Left lung (tissue), 10 donors: ENCODE data around the gene ARHGEF28. TPM values are rescaled to one million over a fixed set of nuclear protein-coding genes. Genes with fewer than 3 reads are reported as not detected.
A peak's percentile ranks its signal among the peaks of the same experiment; 100 is the strongest.

Experiments used
- ATAC-seq: fragments of 200-7000 bp; cut with Tn5 transposase; one replicate; pipeline ENCODE4 v1.9.1; 2020; ENCODE audit warnings: moderate library complexity
- DNase-seq, 4 donors: peaks; one replicate each; pipeline ENCODE4 v3.0.0-alpha.2; 2013 to 2020
- H3K27ac ChIP-seq, 2 donors: fragments of 200-600 bp; sonication (generic) in 1 of 2; one replicate each; pipeline versions ENCODE4 v1.5.0 to v1.8.0; 2020 to 2021
- H3K27me3 ChIP-seq, 2 donors: fragments of 200-600 bp; sonication (generic) in 1 of 2; one replicate each; pipeline versions ENCODE4 v1.5.0 to v1.8.0; 2020 to 2021
- H3K36me3 ChIP-seq, 2 donors: fragments of 200-600 bp; sonication (generic) in 1 of 2; one replicate each; pipeline versions ENCODE4 v1.5.0 to v1.8.0; 2020 to 2021
- H3K4me1 ChIP-seq, 2 donors: fragments of 200-600 bp; one replicate each; pipeline ENCODE4 v1.8.0; 2021
- H3K4me3 ChIP-seq, 2 donors: fragments of 200-600 bp; sonication (generic) in 1 of 2; one replicate each; pipeline versions ENCODE4 v1.5.0 to v1.8.0; 2020 to 2021; ENCODE audit warnings: mild to moderate bottlenecking in 1 of 2
- H3K9me3 ChIP-seq, 2 donors: fragments of 200-600 bp; sonication (generic) in 1 of 2; one replicate each; pipeline versions ENCODE4 v1.5.0 to v1.8.0; 2020 to 2021
- CTCF ChIP-seq, 2 donors: fragments of 200-600 bp; sonication (generic) in 1 of 2; IDR thresholded peaks; one replicate each; pipeline versions ENCODE4 v1.5.0 to v1.8.0; 2021; ENCODE audit warnings: antibody characterized with exemption in 2 of 2
- intact Hi-C, 2 donors: fragments of 100-400 bp; cut with DNase I; formaldehyde crosslinking; loops; one replicate each; pipeline versions ENCODE4 v1.11.2 to v1.14.2; 2022
- polyA plus RNA-seq, 6 donors: library from polyadenylated mRNA; unstranded; fragments of 120-200 nt; gene quantifications; one replicate each; pipeline ENCODE4 v1.2.1, GENCODE V29; 2013; ENCODE audit not compliant: insufficient read length in 6 of 6
- total RNA-seq, 2 donors: library from RNA; stranded (reverse); fragmentation: NEBNext Ultra II Directional; extraction: Animal tissue kit (Norgen Biotek cat#: 25700); gene quantifications; one replicate each; pipeline ENCODE4 v1.2.1, GENCODE V29; 2021
- donor health status: DM: no; HTN: yes; CAD: no.
- donor health status: DM: no; HTN: no; CAD: no.

Gene ARHGEF28
- total and polyA plus RNA-seq, 8 donors: 8.4 to 16.4 (median 10.3) TPM

GRCh38 chr5:73644385-73644963, 18.5 kb downstream of the ARHGEF28 start:
- intact Hi-C loops: no loop called here
- DNase-seq (no peak), ATAC-seq (no peak)

GRCh38 chr5:73647721-73648120, 21.7 kb downstream of the ARHGEF28 start:
- no peak overlapping the region for H3K27ac ChIP-seq
- intact Hi-C loops: no loop called here
- H3K36me3 ChIP-seq: no peaks in the 10 kb centered on the region
- no peak for TF ChIP-seq CTCF (IDR thresholded peaks at IDR 0.05)
- no peaks in the 10 kb centered on the region for H3K27me3 ChIP-seq
- no peaks in the 10 kb centered on the region for H3K9me3 ChIP-seq
- H3K4me3 ChIP-seq: no peak overlapping the region
- ATAC-seq: no peak
- no peak for DNase-seq
- no peaks in the 10 kb centered on the region for H3K4me1 ChIP-seq

More at GRCh38 chr5:73644385-73644963, 18.5 kb downstream of the ARHGEF28 start:
- no peaks in the 10 kb centered on the region for H3K36me3 ChIP-seq
- no peak overlapping the region for H3K4me3 ChIP-seq
- no peaks in the 10 kb centered on the region for H3K4me1 ChIP-seq
- TF ChIP-seq CTCF (IDR thresholded peaks at IDR 0.05): no peak
- no peak overlapping the region for H3K27ac ChIP-seq
- no peaks in the 10 kb centered on the region for H3K27me3 ChIP-seq
- no peaks in the 10 kb centered on the region for H3K9me3 ChIP-seq

- Histone ChIP-seq H3K4me1 (no peaks in the 10 kb centered on the region), H3K27ac (no peak overlapping the region), H3K4me3 (no peak overlapping the region), H3K36me3 (no peaks in the 10 kb centered on the region), H3K27me3 (no peaks in the 10 kb centered on the region), H3K9me3 (no peaks in the 10 kb centered on the region)
- ATAC-seq (no peak), DNase-seq (no peak)
- no peak for TF ChIP-seq CTCF (IDR thresholded peaks at IDR 0.05)
- intact Hi-C loops: no loop called here
These were observed 22.5 kb downstream of the ARHGEF28 start for GRCh38 chr5:73648515-73648914.

GRCh38 chr5:73649926-73650325, 23.9 kb downstream of the ARHGEF28 start:
- Histone ChIP-seq H3K9me3 (no peaks in the 10 kb centered on the region), H3K36me3 (no peaks in the 10 kb centered on the region), H3K27ac (no peak overlapping the region), H3K4me3 (no peak overlapping the region), H3K27me3 (no peaks in the 10 kb centered on the region), H3K4me1 (no peaks in the 10 kb centered on the region)
- ATAC-seq: no peak
- DNase-seq: no peak
- no peak for TF ChIP-seq CTCF (IDR thresholded peaks at IDR 0.05)
- intact Hi-C loops: no loop called here

- ATAC-seq (peak; percentile 61), DNase-seq (peak in 1 of 4 donors; percentile 62)
- intact Hi-C loops: no loop called here
- Histone ChIP-seq H3K4me1 (no peaks in the 10 kb centered on the region), H3K27ac (no peak overlapping the region), H3K36me3 (no peaks in the 10 kb centered on the region), H3K4me3 (no peak overlapping the region), H3K9me3 (no peaks in the 10 kb centered on the region), H3K27me3 (no peaks in the 10 kb centered on the region)
- no peak for TF ChIP-seq CTCF (IDR thresholded peaks at IDR 0.05)
These were observed 26.4 kb downstream of the ARHGEF28 start for GRCh38 chr5:73652391-73652790.
